Brain microvascular endothelial cell (primary cell): Measurements from ENCODE around the gene LDLRAD4.

ENCODE experiments used
- DNase-seq: peaks from one replicate; pipeline ENCODE4 v3.0.0-alpha.2; 2020
- H3K27ac ChIP-seq: fragments of 250-450 bp; sonication (Bioruptor Pico); 2 replicates; pipeline ENCODE4 v1.5.1; 2020; ENCODE audit warnings: mild to moderate bottlenecking, moderate library complexity
- H3K27me3 ChIP-seq: fragments of 250-450 bp; sonication (Bioruptor Pico); replicated peaks from 2 replicates; pipeline ENCODE4 v1.5.1; 2020; ENCODE audit warnings: mild to moderate bottlenecking
- H3K36me3 ChIP-seq: fragments of 250-450 bp; sonication (Bioruptor Pico); replicated peaks from 2 replicates; pipeline ENCODE4 v1.5.1; 2020; ENCODE audit warnings: mild to moderate bottlenecking
- H3K4me3 ChIP-seq: 2 replicates; pipeline ENCODE4 v1.5.1; 2011; ENCODE audit warnings: low read depth, mild to moderate bottlenecking, control low read depth, low read length, moderate library complexity
- in situ Hi-C: cut with HindIII; loops from 2 replicates; pipeline ENCODE4 v1.10.0; 2017; ENCODE audit warnings: low sequenced_read_pairs, low pct_ligation_motif_present
- TF ChIP-seq, protein P1 (sequence below): IDR thresholded peaks from 2 replicates; pipeline ENCODE4 v1.5.1; 2011; ENCODE audit warnings: low read depth, mild to moderate bottlenecking, moderate library complexity, low read length, control low read depth, inconsistent platforms; ENCODE audit errors: missing control alignments

The LDLRAD4 gene

DNA sequence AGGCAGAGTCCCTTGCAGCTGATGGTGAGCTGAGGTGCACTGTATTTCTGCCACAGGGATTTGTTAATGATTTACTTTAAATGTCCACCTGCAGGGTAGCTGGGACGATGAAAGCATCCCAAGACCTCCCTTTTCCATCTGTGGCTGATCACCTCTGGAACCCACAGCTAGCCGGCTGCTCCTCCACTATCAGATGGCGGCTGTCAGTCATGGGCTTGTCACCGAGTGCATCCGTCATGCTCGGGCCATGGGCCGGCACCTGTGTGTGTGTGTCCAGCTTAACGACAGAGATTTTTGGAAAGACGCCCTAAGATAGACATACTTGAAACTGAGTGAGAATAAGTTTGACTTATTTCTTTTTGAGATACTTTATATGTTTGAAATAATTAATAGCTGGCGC lies 272.6 kb downstream of the LDLRAD4 start:
- TF ChIP-seq, protein P1, sequence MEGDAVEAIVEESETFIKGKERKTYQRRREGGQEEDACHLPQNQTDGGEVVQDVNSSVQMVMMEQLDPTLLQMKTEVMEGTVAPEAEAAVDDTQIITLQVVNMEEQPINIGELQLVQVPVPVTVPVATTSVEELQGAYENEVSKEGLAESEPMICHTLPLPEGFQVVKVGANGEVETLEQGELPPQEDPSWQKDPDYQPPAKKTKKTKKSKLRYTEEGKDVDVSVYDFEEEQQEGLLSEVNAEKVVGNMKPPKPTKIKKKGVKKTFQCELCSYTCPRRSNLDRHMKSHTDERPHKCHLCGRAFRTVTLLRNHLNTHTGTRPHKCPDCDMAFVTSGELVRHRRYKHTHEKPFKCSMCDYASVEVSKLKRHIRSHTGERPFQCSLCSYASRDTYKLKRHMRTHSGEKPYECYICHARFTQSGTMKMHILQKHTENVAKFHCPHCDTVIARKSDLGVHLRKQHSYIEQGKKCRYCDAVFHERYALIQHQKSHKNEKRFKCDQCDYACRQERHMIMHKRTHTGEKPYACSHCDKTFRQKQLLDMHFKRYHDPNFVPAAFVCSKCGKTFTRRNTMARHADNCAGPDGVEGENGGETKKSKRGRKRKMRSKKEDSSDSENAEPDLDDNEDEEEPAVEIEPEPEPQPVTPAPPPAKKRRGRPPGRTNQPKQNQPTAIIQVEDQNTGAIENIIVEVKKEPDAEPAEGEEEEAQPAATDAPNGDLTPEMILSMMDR, result no peak
- Histone ChIP-seq H3K27me3 (no peaks in the 10 kb centered on the region), H3K4me3 (no peak overlapping the region), H3K27ac (no peak overlapping the region), H3K36me3 (no peaks in the 10 kb centered on the region)
- in situ Hi-C loops, result no loop called here
- DNase-seq, result no peak

DNA sequence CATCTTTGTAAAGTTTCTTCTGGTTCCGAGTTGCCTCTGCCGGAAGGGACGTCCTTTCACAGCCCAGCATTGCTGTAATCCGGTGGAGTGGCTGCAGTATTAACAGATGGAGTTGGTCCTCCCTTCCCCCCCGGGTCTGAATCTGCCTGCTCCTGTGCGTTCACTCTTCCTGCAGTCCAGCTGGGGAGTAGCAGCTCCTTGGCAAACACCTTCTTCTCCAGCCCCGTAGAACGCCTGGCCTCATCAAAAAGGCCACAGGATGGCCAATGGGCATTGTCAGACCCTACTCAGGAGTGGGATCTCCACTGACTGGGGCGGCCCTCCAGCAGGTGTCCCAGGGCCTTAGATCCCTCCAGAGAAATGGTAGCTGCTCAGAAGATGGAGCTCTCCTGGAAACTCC lies 273.8 kb downstream of the LDLRAD4 start:
- no peak for DNase-seq
- TF ChIP-seq, protein P1, result no peak
- Histone ChIP-seq H3K27ac (no peak overlapping the region), H3K36me3 (no peaks in the 10 kb centered on the region), H3K27me3 (no peaks in the 10 kb centered on the region), H3K4me3 (no peak overlapping the region)
- in situ Hi-C loops, result no loop called here

DNA sequence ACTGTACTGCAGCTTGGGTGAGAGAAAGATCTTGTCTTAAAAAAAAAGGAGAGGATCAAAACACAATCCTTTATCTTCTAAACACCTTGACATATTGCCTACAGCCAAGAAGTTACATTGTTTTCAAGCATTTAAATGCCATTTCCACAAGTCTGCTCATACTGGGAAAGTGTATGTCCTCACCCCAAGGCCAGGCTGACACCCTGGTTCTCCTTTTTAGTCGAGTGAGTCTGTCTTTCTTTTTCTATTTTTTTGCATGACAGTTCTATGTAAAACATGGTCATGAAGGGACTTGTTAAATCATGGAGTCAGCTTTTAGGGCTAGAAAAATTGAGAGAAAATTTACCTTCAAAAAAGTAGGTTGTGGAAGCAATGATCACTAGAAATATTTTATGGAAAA lies 274.5 kb downstream of the LDLRAD4 start:
- no peak for DNase-seq
- H3K27me3 ChIP-seq, result no peaks in the 10 kb centered on the region
- TF ChIP-seq, protein P1, result no peak
- in situ Hi-C loops, result no loop called here
- no peak overlapping the region for H3K4me3 ChIP-seq
- no peak overlapping the region for H3K27ac ChIP-seq
- H3K36me3 ChIP-seq, result no peaks in the 10 kb centered on the region

DNA sequence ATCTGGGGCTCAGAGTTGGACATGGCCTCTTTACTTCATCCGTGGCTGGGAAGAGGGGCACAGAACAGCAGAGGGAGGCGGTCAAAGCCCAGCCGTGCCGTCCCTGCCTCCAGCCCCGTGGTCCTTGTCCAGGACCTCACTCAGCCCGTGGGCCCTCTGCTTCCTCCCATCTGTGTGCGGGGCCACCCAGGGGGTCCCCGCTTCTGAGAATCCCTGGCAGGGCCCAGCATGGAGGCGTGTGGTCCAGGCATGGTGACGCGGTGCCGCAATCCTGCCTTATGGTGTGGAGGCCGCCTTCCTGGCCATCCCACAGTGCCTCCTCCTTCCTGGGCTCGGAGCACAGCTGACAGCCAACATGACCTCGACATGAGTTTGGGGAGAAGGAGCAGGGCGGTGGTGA lies 275.2 kb downstream of the LDLRAD4 start:
- H3K4me3 ChIP-seq, result no peak overlapping the region
- in situ Hi-C loops, result no loop called here
- DNase-seq, result no peak
- H3K27ac ChIP-seq, result no peak overlapping the region
- H3K36me3 ChIP-seq, result no peaks in the 10 kb centered on the region
- TF ChIP-seq, protein P1, result no peak
- H3K27me3 ChIP-seq, result no peaks in the 10 kb centered on the region

DNA sequence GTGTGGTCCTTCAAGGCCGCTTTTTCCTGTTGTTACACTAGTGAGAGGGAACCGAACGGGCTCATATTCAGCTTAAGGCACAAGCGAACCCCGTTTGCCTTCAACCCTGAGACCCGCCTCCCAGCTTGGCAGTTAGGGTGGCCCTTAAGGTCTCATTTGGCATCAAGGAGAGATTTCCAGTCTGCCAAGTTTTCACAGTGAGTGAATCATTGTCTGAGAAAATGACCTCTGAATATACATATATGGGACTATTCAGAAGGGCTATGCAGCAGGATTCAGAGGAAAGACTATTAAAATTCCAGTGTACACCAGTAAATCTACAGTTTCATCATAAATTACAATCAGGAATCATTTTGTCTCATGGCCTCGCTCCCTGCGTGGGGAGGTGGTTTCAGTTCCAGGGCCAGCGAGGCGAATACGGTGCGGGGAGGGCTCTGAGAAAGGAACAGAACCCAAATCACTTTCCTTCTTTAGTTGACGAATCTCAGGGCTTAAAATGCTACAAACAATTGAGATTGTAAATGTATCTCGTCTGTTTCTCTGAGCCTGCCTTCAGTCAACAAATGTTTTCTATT lies 276.4 kb downstream of the LDLRAD4 start:
- in situ Hi-C loops, result no loop called here
- no peaks in the 10 kb centered on the region for H3K27me3 ChIP-seq
- H3K36me3 ChIP-seq, result no peaks in the 10 kb centered on the region
- H3K27ac ChIP-seq, result no peak overlapping the region
- DNase-seq, result no peak
- H3K4me3 ChIP-seq, result no peak overlapping the region
- TF ChIP-seq, protein P1, result no peak

DNA sequence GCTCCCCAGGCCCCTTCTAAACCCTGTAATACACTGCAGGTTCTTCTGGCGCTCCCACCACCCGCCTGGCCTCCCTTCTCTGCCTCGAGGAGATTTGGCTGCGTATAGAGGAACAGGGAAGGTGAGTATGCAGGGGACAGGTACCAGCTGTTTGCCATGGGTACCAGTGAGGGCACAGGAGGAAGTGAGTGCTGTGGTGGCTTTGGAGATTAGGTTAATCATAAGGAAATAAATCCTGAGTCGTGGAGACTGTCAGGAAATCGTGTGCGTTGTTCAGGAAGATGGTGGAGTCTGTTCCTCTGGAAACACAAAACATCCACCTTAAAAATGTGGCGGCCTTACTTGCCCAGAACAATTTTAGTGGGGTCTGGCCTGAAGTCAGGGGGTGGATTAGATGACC lies 277.4 kb downstream of the LDLRAD4 start:
- H3K27ac ChIP-seq, result no peak overlapping the region
- no peak for DNase-seq

More for the DNA sequence above, 277.4 kb downstream of the LDLRAD4 start:
- Histone ChIP-seq H3K36me3 (no peaks in the 10 kb centered on the region), H3K27me3 (no peaks in the 10 kb centered on the region), H3K4me3 (no peak overlapping the region)
- TF ChIP-seq, protein P1, result no peak
- in situ Hi-C loops, result no loop called here
